ENCODE measurements around the gene PEX3.

PEX3 gene

DNA sequence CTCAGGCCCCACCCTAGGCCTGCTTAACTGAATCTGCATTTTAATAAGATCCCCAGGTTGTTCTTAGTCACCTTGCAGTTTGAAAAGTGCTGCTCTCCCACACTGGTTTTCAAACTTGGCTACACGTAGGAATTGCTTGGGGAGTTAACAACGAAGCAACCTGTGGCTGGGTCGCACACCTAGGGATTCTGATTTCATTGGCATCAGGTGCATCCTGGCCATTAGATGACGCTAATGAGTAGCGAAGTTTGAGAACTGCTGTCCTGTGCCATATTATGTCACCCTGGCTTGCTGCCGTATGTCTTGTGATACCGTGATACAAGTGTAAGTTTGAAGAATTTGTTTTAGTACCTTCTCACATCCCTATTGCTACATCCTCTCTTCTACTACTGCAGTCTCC lies 89.1 kb downstream of the PEX3 start:
- DNase-seq: no peak

- DNase-seq: no peak
Observed at GRCh38 chr6:143540192-143540591, 89.6 kb downstream of the PEX3 start.
